Bone marrow (tissue), 2 donors: Measurements from ENCODE around the gene ADRA2A.

Source experiments
- DNase-seq, 2 donors: peaks; one replicate each; lab custom pipeline; 2025; lab: John Stamatoyannopoulos, UW

The ADRA2A gene

GRCh38 chr10:111110771-111111170 is 33.9 kb downstream of the ADRA2A start:
- DNase-seq = no peak

- no peak for DNase-seq
Measured at GRCh38 chr10:111112333-111112732, 35.5 kb downstream of the ADRA2A start.

- no peak for DNase-seq
Measured at GRCh38 chr10:111113238-111113960, 36.6 kb downstream of the ADRA2A start.

GRCh38 chr10:111113961-111114757 is 37.3 kb downstream of the ADRA2A start:
- DNase-seq = peak in 1 of 2 donors; percentile 78

- DNase-seq = no peak
Measured at GRCh38 chr10:111114758-111115500, 38.1 kb downstream of the ADRA2A start.

GRCh38 chr10:111116211-111116610 is 39.4 kb downstream of the ADRA2A start:
- no peak for DNase-seq

- no peak for DNase-seq
Measured at GRCh38 chr10:111116762-111117445, 40.1 kb downstream of the ADRA2A start.

GRCh38 chr10:111117528-111118277 is 40.9 kb downstream of the ADRA2A start:
- DNase-seq = no peak

- DNase-seq = no peak
Measured at GRCh38 chr10:111118758-111119157, 41.9 kb downstream of the ADRA2A start.

- no peak for DNase-seq
Measured at GRCh38 chr10:111119637-111120036, 42.8 kb downstream of the ADRA2A start.

GRCh38 chr10:111122127-111122526 is 45.3 kb downstream of the ADRA2A start:
- DNase-seq = no peak

GRCh38 chr10:111123883-111124282 is 47.1 kb downstream of the ADRA2A start:
- DNase-seq = no peak

GRCh38 chr10:111125102-111125501 is 48.3 kb downstream of the ADRA2A start:
- no peak for DNase-seq

GRCh38 chr10:111126077-111126476 is 49.2 kb downstream of the ADRA2A start:
- no peak for DNase-seq

- DNase-seq = no peak
Measured at GRCh38 chr10:111127081-111127848, 50.4 kb downstream of the ADRA2A start.

GRCh38 chr10:111128331-111129180 is 51.7 kb downstream of the ADRA2A start:
- DNase-seq = no peak

GRCh38 chr10:111129363-111129762 is 52.5 kb downstream of the ADRA2A start:
- DNase-seq = no peak

- DNase-seq = no peak
Measured at GRCh38 chr10:111130471-111130870, 53.6 kb downstream of the ADRA2A start.
